GM12892 (cell line): ENCODE measurements around the gene CRYBA2.

Source experiments
- POLR2A ChIP-seq: IDR thresholded peaks from 2 replicates; pipeline ENCODE4 v1.6.1; 2011; ENCODE audit warnings: low read depth, low read length, control low read depth
- POLR2AphosphoS5 ChIP-seq: IDR thresholded peaks from 2 replicates; pipeline ENCODE4 v1.6.1; 2011; ENCODE audit warnings: low read depth, low read length, control low read depth

DNA sequence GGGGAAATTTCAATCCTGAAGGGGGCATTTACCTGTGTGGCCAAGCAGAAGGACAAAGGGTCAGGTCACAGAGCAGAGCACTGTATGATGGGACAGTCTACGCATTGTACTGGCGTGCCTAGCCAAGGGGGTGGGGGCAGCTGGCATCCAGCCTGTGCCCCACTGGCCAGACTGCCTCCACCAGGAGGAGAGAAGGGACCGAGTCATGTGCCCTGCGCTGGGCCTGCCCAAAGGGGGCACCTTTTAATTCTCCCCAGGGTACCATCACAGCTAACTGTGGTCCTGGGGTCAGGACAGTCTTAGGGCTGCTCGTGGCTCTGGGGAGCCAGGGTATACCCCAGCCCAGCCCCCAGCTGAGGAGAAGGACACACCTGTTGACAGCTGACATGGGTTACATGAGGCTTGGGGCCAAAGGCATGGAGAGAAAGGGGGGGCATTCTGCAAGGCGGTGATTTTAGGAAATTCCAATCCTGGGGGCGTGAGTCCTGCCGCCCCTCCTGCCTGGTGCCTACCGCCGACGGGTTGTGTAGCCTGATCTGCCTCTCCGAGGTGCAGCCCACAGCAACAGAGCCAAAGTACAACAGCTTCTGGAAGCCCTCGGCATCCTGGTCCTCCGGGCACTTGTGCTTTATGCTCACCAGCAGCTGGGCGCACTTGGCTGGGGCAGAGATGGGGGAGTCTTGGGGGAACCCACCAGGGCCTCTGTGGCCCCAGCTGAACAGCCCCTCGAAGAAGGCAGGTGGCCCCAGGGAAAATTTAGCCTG is 37.1 kb upstream of the CRYBA2 start:
- TF ChIP-seq POLR2AphosphoS5: no peak
- TF ChIP-seq POLR2A: no peak
